ENCODE results near the gene EPO. TPM values are rescaled to one million over a fixed set of nuclear protein-coding genes. Genes with fewer than 3 reads are reported as not detected.

EPO gene
- total and polyA plus RNA-seq, 2 of the 8 experiments (the other 6 are each of a cell fraction or from before 2014, with no cell fraction given): 0.42 to 0.95 TPM

DNA sequence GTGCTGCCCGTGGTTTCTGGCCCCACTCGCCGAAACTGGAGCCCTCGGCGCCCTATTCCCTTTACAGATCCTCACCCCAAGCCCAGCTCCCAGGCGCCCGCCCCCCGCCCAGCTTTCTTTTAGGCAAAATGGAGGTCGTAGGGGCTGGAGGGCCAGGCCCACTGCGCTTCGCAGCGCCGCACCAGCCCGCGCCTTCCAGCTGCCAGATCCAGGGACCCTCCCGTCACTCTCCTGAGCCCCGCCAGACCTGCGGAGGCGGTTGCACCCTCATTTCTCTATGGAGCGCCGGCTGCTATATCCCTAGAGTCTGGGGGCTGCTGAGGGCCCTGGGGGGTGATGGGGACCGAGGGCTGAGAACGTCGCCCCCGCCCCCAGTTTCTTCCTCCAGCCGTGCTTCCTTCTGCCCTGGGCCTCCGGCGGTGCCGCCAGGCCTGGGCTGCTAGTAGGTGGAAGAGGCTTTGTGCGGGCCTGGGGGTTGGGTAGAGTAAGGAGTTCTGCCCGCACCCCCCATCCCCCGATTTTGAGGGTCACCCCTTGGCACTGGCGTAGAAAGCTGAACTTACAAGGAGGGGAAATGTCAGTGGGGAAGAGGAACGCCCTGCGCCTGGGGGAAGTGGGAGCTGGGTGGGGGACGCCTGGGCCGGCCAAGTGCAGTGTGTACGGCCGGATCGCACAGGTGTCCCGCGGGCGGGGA, 45.7 kb upstream of the EPO start:
- H4K5ac ChIP-seq (ENCODE audit: insufficient read length, low read depth, low read length): no peak overlapping the region
- ChIA-PET POLR2A (ENCODE audit: partially characterized antibody) (interaction anchor here (0.6 to 10.3 kb wide), 12 partner anchors 15 to 544 kb away, joined by 3 to 257 read pairs (median 4); partner anchors contain the start of genes GIGYF1, MOSPD3, PCOLCE and POP7), CTCF (ENCODE audit: partially characterized antibody) (interaction anchor here (0.7 to 12.1 kb wide), 7 partner anchors 18 to 122 kb away, joined by 3 to 134 read pairs (median 4); partner anchors contain the start of genes FBXO24, GIGYF1 and LRCH4)
- TF ChIP-seq, protein P1, sequence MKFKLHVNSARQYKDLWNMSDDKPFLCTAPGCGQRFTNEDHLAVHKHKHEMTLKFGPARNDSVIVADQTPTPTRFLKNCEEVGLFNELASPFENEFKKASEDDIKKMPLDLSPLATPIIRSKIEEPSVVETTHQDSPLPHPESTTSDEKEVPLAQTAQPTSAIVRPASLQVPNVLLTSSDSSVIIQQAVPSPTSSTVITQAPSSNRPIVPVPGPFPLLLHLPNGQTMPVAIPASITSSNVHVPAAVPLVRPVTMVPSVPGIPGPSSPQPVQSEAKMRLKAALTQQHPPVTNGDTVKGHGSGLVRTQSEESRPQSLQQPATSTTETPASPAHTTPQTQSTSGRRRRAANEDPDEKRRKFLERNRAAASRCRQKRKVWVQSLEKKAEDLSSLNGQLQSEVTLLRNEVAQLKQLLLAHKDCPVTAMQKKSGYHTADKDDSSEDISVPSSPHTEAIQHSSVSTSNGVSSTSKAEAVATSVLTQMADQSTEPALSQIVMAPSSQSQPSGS (IDR thresholded peaks at IDR 0.05; ENCODE audit: low read length): no peak
- TF ChIP-seq YY1 (IDR thresholded peaks at IDR 0.05; ENCODE audit: low read depth, low read length) (0 out of 2 replicates have a peak, but pooled peaks have one; percentile 32), HDAC2 (IDR thresholded peaks at IDR 0.05; ENCODE audit: borderline replicate concordance in 1 of 2, low read depth in 2 of 2, low read length in 2 of 2) (0 out of 4 replicates have a peak, but pooled peaks of 1 of the 2 experiments have one; percentile 40), SIN3A (conservative IDR thresholded peaks at IDR 0.05 in 1 of 2, IDR thresholded peaks at IDR 0.05 in 1 of 2; ENCODE audit: low read depth in 1 of 2, low read length in 2 of 2) (peak in 1 of 2 experiments; percentile 27; a peak in 1 of 4 replicates)
- peaks cover 13 to 18% of the 10 kb centered on the region in 2 experiments for H4K20me1 ChIP-seq (replicated peaks in 1 of 2; ENCODE audit: control insufficient read depth in 1 of 2, insufficient read depth in 2 of 2, low read length in 2 of 2)
- no peak overlapping the region for H3K23ac ChIP-seq (ENCODE audit: insufficient read length)
- no peak overlapping the region for H3K4ac ChIP-seq (replicated peaks; ENCODE audit: insufficient read length, low read depth, low read length)
- H2BK5ac ChIP-seq (ENCODE audit: low read depth, low read length): no peak overlapping the region
- no peak overlapping the region for H2BK12ac ChIP-seq (ENCODE audit: low read depth, low read length)
- H3K14ac ChIP-seq (ENCODE audit: insufficient read length): no peak overlapping the region
- H2AFZ ChIP-seq (ENCODE audit: low read length): no peak overlapping the region
- 0 out of 2 replicates have a peak overlapping the region, but pooled peaks have one; percentile 48 for H3K18ac ChIP-seq (ENCODE audit: extremely low read depth, low read length)
- H4K8ac ChIP-seq (ENCODE audit: extremely low read depth, insufficient read depth, low read length): no peak overlapping the region
- peak overlapping the region; percentile 58 to 87 for H3K4me2 ChIP-seq (ENCODE audit: insufficient read depth in 1 of 2, low read depth in 2 of 2, low read length in 2 of 2)
- H3K9ac ChIP-seq (replicated peaks in 1 of 4; ENCODE audit: extremely low read depth in 1 of 4, low read depth in 3 of 4, low read length in 3 of 4): peak overlapping the region in 2 of 4 experiments; percentile 32 to 72; a peak in 3 of 7 replicates
- WGBS, 2 experiments (ENCODE audit: extremely low coverage in 1 of 2, insufficient coverage in 1 of 2, insufficient read length in 1 of 2, insufficient replicate concordance in 2 of 2, low coverage in 1 of 2, low lambda C conversion rate in 2 of 2, missing lambda C conversion rate in 1 of 2): 0% methylated on average over 31 of the region's 43 CpGs; no CpG with 5 or more reads in 1 of the 2 experiments
- peak overlapping the region; percentile 72 to 99 (median 82) for H3K4me3 ChIP-seq (ENCODE audit: extremely low read depth in 1 of 4, insufficient read depth in 2 of 4, low read depth in 3 of 4, low read length in 4 of 4)
- H3K27ac ChIP-seq (ENCODE audit: low read depth, low read length): no peak overlapping the region
- no peak overlapping the region for H2AK5ac ChIP-seq (ENCODE audit: low read depth, low read length)
- H3K56ac ChIP-seq (replicated peaks; ENCODE audit: insufficient read length, low read depth, low read length): peak overlapping the region; percentile 64
- peaks cover 0 to 5% (median 0%) of the 10 kb centered on the region in 4 experiments; a peak in 4 of 7 replicates for H3K4me1 ChIP-seq (replicated peaks in 1 of 4; ENCODE audit: control insufficient read depth in 3 of 4, insufficient read depth in 4 of 4, low read length in 3 of 4)
- H2BK15ac ChIP-seq (ENCODE audit: low read length): no peak overlapping the region
- H3K79me1 ChIP-seq (ENCODE audit: low read depth, low read length): peaks cover 3% of the 10 kb centered on the region
- no peak overlapping the region for H2BK20ac ChIP-seq (ENCODE audit: low read length)
- DNase-seq (ENCODE audit: low read depth in 1 of 2, low spot score in 2 of 2) (peak in 1 of 2 experiments; percentile 69), FAIRE-seq (no peak)
- H3K23me2 ChIP-seq (ENCODE audit: low read depth, low read length): peaks cover 11% of the 10 kb centered on the region; the same call in 1 of the 2 replicates
- no peaks in the 10 kb centered on the region for H3K9me3 ChIP-seq (ENCODE audit: insufficient read depth in 2 of 2, low read depth in 1 of 2, low read length in 1 of 2)
- peaks cover 0 to 30% (median 14%) of the 10 kb centered on the region in 4 experiments; a peak in 6 of 8 replicates for H3K36me3 ChIP-seq (ENCODE audit: control insufficient read depth in 2 of 4, insufficient read depth in 4 of 4, low read length in 3 of 4)
- H4K91ac ChIP-seq (replicated peaks; ENCODE audit: insufficient read length, low read length): no peak overlapping the region
- H3K27me3 ChIP-seq (replicated peaks in 1 of 4; ENCODE audit: control insufficient read depth in 3 of 4, extremely low read depth in 1 of 4, insufficient read depth in 3 of 4, low read length in 3 of 4): peaks cover 0 to 8% (median 6%) of the 10 kb centered on the region in 4 experiments; a peak in 4 of 7 replicates
- no peak overlapping the region for H2BK120ac ChIP-seq (replicated peaks; ENCODE audit: low read depth, low read length)
- no peaks in the 10 kb centered on the region for H3K79me2 ChIP-seq (ENCODE audit: control insufficient read depth in 1 of 2, insufficient read depth in 2 of 2, low read length in 2 of 2)

Measured in H1 (cell line).